B cell (primary cell): ENCODE data around the gene B3GLCT. TPM values are rescaled to one million over a fixed set of nuclear protein-coding genes. Genes with fewer than 3 reads are reported as not detected.

Experiments
- ATAC-seq: fragments of 200-7000 bp; cut with Tn5 transposase; one replicate; pipeline ENCODE4 v1.10.0; 2021; ENCODE audit warnings: low read depth, mild to moderate bottlenecking, moderate number of reproducible peaks, moderate library complexity
- CTCF ChIA-PET: fragments of 350-600 bp; sonication (Branson Sonifier 250); formaldehyde crosslinking; loops from one replicate; lab custom pipeline; 2021; ENCODE audit warnings: antibody characterized with exemption, inconsistent platforms; lab: Charles Lee
- POLR2A ChIA-PET: fragments of 350-600 bp; sonication (Branson Sonifier 250); formaldehyde crosslinking; loops from one replicate; lab custom pipeline; 2021; ENCODE audit warnings: antibody characterized with exemption; lab: Charles Lee
- DNase-seq: peaks from one replicate; pipeline ENCODE4 v3.0.0; 2013
- H2AFZ ChIP-seq: 2 replicates; pipeline ENCODE4 v1.6.1; 2012; ENCODE audit warnings: mild to moderate bottlenecking, low read depth, low read length; ENCODE audit not compliant: insufficient read depth, poor library complexity, severe bottlenecking
- H3K27ac ChIP-seq, 2 donors: 1 replicate in 1 of 2; 2 replicates in 1 of 2; pipeline ENCODE4 v1.5.1; 2012 to 2013; ENCODE audit warnings: low read length in 2 of 2, mild to moderate bottlenecking in 2 of 2, moderate library complexity in 1 of 2
- H3K27me3 ChIP-seq, 4 experiments: fragments of 200-600 bp in 1 of 4; sonication (generic) in 1 of 4; replicated peaks in 1 of 4; 1 replicate in 2 of 4; 2 replicates in 2 of 4; pipeline versions ENCODE4 v1.6.1 to v1.7.0; 2013 to 2016; ENCODE audit warnings: low read length in 3 of 4, mild to moderate bottlenecking in 2 of 4, mixed read lengths in 1 of 4, moderate library complexity in 1 of 4; ENCODE audit not compliant: insufficient read depth in 4 of 4, control insufficient read depth in 3 of 4; ENCODE audit errors: control extremely low read depth in 1 of 4
- H3K36me3 ChIP-seq, 2 experiments: replicated peaks in 1 of 2; 1 replicate in 1 of 2; 2 replicates in 1 of 2; pipeline versions ENCODE4 v1.6.1 to v1.7.1; 2013; ENCODE audit warnings: low read length in 1 of 2; ENCODE audit not compliant: insufficient read depth in 2 of 2, control insufficient read depth in 1 of 2; ENCODE audit errors: control extremely low read depth in 1 of 2, extremely low read depth in 1 of 2
- H3K4me1 ChIP-seq, 2 donors: fragments of 200-600 bp in 1 of 2; sonication (generic) in 1 of 2; 1 replicate in 1 of 2; 2 replicates in 1 of 2; pipeline versions ENCODE4 v1.5.1 to v1.6.1; 2013 to 2017; ENCODE audit warnings: low read length in 2 of 2; ENCODE audit not compliant: control insufficient read depth in 2 of 2, insufficient read depth in 2 of 2
- H3K4me2 ChIP-seq: replicated peaks from 2 replicates; pipeline ENCODE3; 2012; ENCODE audit warnings: mild to moderate bottlenecking, low read depth, low read length; ENCODE audit not compliant: poor library complexity, severe bottlenecking
- H3K4me3 ChIP-seq, 5 experiments: fragments of 200-600 bp in 1 of 5; sonication (generic) in 1 of 5; 1 replicate in 3 of 5; 2 replicates in 2 of 5; pipeline versions ENCODE4 v1.5.1 to v1.7.0; 2011 to 2016; ENCODE audit warnings: low read length in 4 of 5, mild to moderate bottlenecking in 4 of 5, low read depth in 2 of 5, control low read depth in 1 of 5, moderate library complexity in 1 of 5; ENCODE audit not compliant: insufficient read depth in 1 of 5; ENCODE audit errors: control extremely low read depth in 1 of 5, extremely low read depth in 1 of 5
- H3K79me2 ChIP-seq: fragments of 200-600 bp; sonication (generic); one replicate; pipeline ENCODE4 v1.6.0; 2016; ENCODE audit warnings: low read length; ENCODE audit not compliant: control insufficient read depth, insufficient read depth
- H3K9ac ChIP-seq: fragments of 200-600 bp; sonication (generic); 2 replicates; pipeline ENCODE4 v1.6.1; 2017; ENCODE audit warnings: mild to moderate bottlenecking, low read length, moderate library complexity
- H3K9me3 ChIP-seq, 3 donors: one replicate each; pipeline versions ENCODE4 v1.6.1 to v1.7.1; 2013; ENCODE audit warnings: low read length in 2 of 3; ENCODE audit not compliant: control insufficient read depth in 2 of 3, insufficient read depth in 1 of 3; ENCODE audit errors: control extremely low read depth in 1 of 3
- H4K20me1 ChIP-seq: 2 replicates; pipeline ENCODE4 v1.6.0; 2012; ENCODE audit warnings: mild to moderate bottlenecking, low read length; ENCODE audit not compliant: insufficient read depth, control insufficient read depth, poor library complexity, severe bottlenecking
- H3K27ac Mint-ChIP-seq: one replicate; pipeline ENCODE4 v1.8.0; 2021; ENCODE audit warnings: mixed read lengths
- H3K27me3 Mint-ChIP-seq: one replicate; pipeline ENCODE4 v1.8.0; 2021; ENCODE audit warnings: mixed read lengths
- H3K4me1 Mint-ChIP-seq: one replicate; pipeline ENCODE4 v1.8.0; 2021; ENCODE audit warnings: mixed read lengths
- H3K4me3 Mint-ChIP-seq: one replicate; pipeline ENCODE4 v1.8.0; 2021; ENCODE audit warnings: mixed read lengths
- H3K9me3 Mint-ChIP-seq: one replicate; pipeline ENCODE4 v1.8.0; 2022; ENCODE audit warnings: mixed read lengths; ENCODE audit not compliant: insufficient read depth
- EZH2 ChIP-seq: IDR thresholded peaks from 2 replicates; pipeline ENCODE4 v1.6.1; 2012; ENCODE audit warnings: borderline replicate concordance, low read depth, mild to moderate bottlenecking, moderate library complexity, low read length; ENCODE audit not compliant: insufficient read depth, poor library complexity, severe bottlenecking
- WGBS: methylation state at CpG from one replicate; pipeline ENCODE4 v1.1.5; 2013; ENCODE audit warnings: missing lambda C conversion rate; ENCODE audit not compliant: insufficient coverage; 5-methylcytosine and 5-hydroxymethylcytosine counted together
- intact Hi-C: fragments of 100-400 bp; cut with micrococcal nuclease; formaldehyde crosslinking; loops from one replicate; pipeline ENCODE4 v1.10.0; 2022
- polyA plus RNA-seq: library from polyadenylated mRNA; depleted of rRNA; stranded (reverse); fragments of >200 nt; gene quantifications from 2 replicates; pipeline ENCODE4 v1.2.3, GENCODE V29; 2012
- total RNA-seq, 2 donors: library from RNA; stranded (reverse); fragments of 120-200 nt in 1 of 2; gene quantifications; 1 replicate in 1 of 2; 2 replicates in 1 of 2; pipeline versions ENCODE4 v1.2.3 to v1.2.4, GENCODE V29; 2013 to 2022
- TF ChIP-seq, protein P1 (sequence below): fragments of 200-600 bp; IDR thresholded peaks from one replicate; pipeline ENCODE4 v1.8.0; 2022; ENCODE audit warnings: antibody characterized with exemption, mild to moderate bottlenecking

The B3GLCT gene
- total and polyA plus RNA-seq, 2 donors (not counting 1 experiment from before 2014, with no cell fraction given): 1.4 to 6.2 TPM

- H3K9ac ChIP-seq: no peak overlapping the region
- peaks cover 3% of the 10 kb centered on the region for H3K4me1 Mint-ChIP-seq
Observed at GRCh38 chr13:31301119-31301518, 101.3 kb downstream of the B3GLCT start.

DNA sequence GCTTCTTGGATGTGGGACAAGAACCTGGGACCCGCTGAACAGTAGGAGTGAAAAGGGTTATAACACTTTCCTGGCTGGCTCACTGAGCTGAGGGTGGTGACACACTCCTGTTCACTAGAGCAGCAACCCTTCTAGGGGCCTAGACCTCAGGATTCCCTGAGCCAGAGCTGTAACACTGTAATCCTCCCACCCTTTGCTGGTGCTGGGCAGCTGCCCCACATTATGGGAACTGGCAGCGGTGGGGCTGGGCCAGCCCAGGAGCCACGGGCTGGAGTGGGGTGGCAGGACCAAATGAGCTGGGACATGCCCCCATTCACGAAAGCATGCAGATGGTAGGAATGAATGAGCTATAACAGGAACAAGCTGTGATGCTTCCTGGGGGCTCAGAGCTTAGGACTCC lies 110.6 kb downstream of the B3GLCT start:
- no peak overlapping the region for H3K4me3 Mint-ChIP-seq
- no peaks in the 10 kb centered on the region for H3K4me1 Mint-ChIP-seq
- Histone ChIP-seq H3K9ac (no peak overlapping the region), H3K36me3 (no peaks in the 10 kb centered on the region), H3K9me3 (peaks cover 3 to 42% (median 33%) of the 10 kb centered on the region in 3 donors), H2AFZ (no peak overlapping the region), H3K4me1 (no peaks in the 10 kb centered on the region), H3K27me3 (no peaks in the 10 kb centered on the region), H3K4me3 (no peak overlapping the region), H4K20me1 (no peaks in the 10 kb centered on the region), H3K27ac (no peak overlapping the region), H3K4me2 (no peak overlapping the region), H3K79me2 (no peaks in the 10 kb centered on the region)
- ATAC-seq: no peak
- no peaks in the 10 kb centered on the region for H3K27me3 Mint-ChIP-seq
- no peak for DNase-seq
- no peak for TF ChIP-seq EZH2
- TF ChIP-seq, protein P1, sequence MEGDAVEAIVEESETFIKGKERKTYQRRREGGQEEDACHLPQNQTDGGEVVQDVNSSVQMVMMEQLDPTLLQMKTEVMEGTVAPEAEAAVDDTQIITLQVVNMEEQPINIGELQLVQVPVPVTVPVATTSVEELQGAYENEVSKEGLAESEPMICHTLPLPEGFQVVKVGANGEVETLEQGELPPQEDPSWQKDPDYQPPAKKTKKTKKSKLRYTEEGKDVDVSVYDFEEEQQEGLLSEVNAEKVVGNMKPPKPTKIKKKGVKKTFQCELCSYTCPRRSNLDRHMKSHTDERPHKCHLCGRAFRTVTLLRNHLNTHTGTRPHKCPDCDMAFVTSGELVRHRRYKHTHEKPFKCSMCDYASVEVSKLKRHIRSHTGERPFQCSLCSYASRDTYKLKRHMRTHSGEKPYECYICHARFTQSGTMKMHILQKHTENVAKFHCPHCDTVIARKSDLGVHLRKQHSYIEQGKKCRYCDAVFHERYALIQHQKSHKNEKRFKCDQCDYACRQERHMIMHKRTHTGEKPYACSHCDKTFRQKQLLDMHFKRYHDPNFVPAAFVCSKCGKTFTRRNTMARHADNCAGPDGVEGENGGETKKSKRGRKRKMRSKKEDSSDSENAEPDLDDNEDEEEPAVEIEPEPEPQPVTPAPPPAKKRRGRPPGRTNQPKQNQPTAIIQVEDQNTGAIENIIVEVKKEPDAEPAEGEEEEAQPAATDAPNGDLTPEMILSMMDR: no peak
- intact Hi-C loops: no loop called here
- H3K9me3 Mint-ChIP-seq: peaks cover 24% of the 10 kb centered on the region
- H3K27ac Mint-ChIP-seq: no peak overlapping the region
- CTCF ChIA-PET: no interaction called here
- POLR2A ChIA-PET: no interaction called here
- 96% methylated on average over 3 of the region's 4 CpGs for WGBS

More at GRCh38 chr13:31301119-31301518, 101.3 kb downstream of the B3GLCT start:
- H4K20me1 ChIP-seq: no peaks in the 10 kb centered on the region
- no peak overlapping the region for H3K4me3 Mint-ChIP-seq
- peaks cover 0 to under 1% (median 0%) of the 10 kb centered on the region in 3 donors for H3K9me3 ChIP-seq
- intact Hi-C loops: no loop called here
- H3K27me3 Mint-ChIP-seq: no peaks in the 10 kb centered on the region
- no peaks in the 10 kb centered on the region for H3K36me3 ChIP-seq
- POLR2A ChIA-PET: no interaction called here
- H3K27ac Mint-ChIP-seq: no peak overlapping the region
- H3K4me2 ChIP-seq: no peak overlapping the region
- H3K27ac ChIP-seq: no peak overlapping the region
- ATAC-seq (peak; percentile 33), DNase-seq (no peak)
- H3K9me3 Mint-ChIP-seq: no peaks in the 10 kb centered on the region
- H3K4me3 ChIP-seq: no peak overlapping the region
- no peaks in the 10 kb centered on the region for H3K79me2 ChIP-seq
- no peaks in the 10 kb centered on the region for H3K27me3 ChIP-seq
- H3K4me1 ChIP-seq: no peaks in the 10 kb centered on the region
- TF ChIP-seq, protein P1: no peak
- TF ChIP-seq EZH2: no peak
- no peak overlapping the region for H2AFZ ChIP-seq
- CTCF ChIA-PET: no interaction called here
